Measurements from ENCODE around the gene PDE3A. TPM values are rescaled to one million over a fixed set of nuclear protein-coding genes. Genes with fewer than 3 reads are reported as not detected.
"Not testable (repeated sequence)": the region's sequence is repeated elsewhere in the genome, so short reads cannot be mapped to it uniquely, and the experiment has no call there.

PDE3A gene
- total and polyA plus RNA-seq, 2 donors, result 1.1 to 2.2 TPM

GRCh38 chr12:20593611-20594010 lies 225.3 kb downstream of the PDE3A start:
- Histone ChIP-seq H3K9me3 (ENCODE audit: control insufficient read depth in 2 of 2, insufficient read depth in 1 of 2, low read length in 1 of 2) (no peaks in the 10 kb centered on the region), H3K4me1 (ENCODE audit: control insufficient read depth in 2 of 2, insufficient read depth in 2 of 2, low read length in 2 of 2) (no peaks in the 10 kb centered on the region), H3K36me3 (ENCODE audit: control insufficient read depth in 2 of 2, insufficient read depth in 2 of 2, low read length in 1 of 2) (no peaks in the 10 kb centered on the region), H3K27ac (ENCODE audit: low read depth in 1 of 2, low read length in 1 of 2) (no peak overlapping the region), H3K4me3 (ENCODE audit: low read length in 2 of 2) (no peak overlapping the region), H3K27me3 (ENCODE audit: control insufficient read depth in 2 of 2, insufficient read depth in 1 of 2, low read length in 1 of 2) (no peaks in the 10 kb centered on the region)
- 93% methylated on average over 3 of the region's 3 CpGs for WGBS
- DNase-seq (ENCODE audit: low read depth in 6 of 9, low spot score in 9 of 9), result no peak

- H3K27ac ChIP-seq (ENCODE audit: low read depth in 1 of 2, low read length in 1 of 2), result no peak overlapping the region
- H3K4me3 ChIP-seq (ENCODE audit: low read length in 2 of 2), result no peak overlapping the region
- WGBS, result 51% methylated on average over 1 of the region's 1 CpG
- no peak for DNase-seq (ENCODE audit: low read depth in 6 of 9, low spot score in 9 of 9)
- H3K4me1 ChIP-seq (ENCODE audit: control insufficient read depth in 2 of 2, insufficient read depth in 2 of 2, low read length in 2 of 2), result no peaks in the 10 kb centered on the region
- H3K27me3 ChIP-seq (ENCODE audit: control insufficient read depth in 2 of 2, insufficient read depth in 1 of 2, low read length in 1 of 2), result no peaks in the 10 kb centered on the region
- no peaks in the 10 kb centered on the region for H3K36me3 ChIP-seq (ENCODE audit: control insufficient read depth in 2 of 2, insufficient read depth in 2 of 2, low read length in 1 of 2)
- H3K9me3 ChIP-seq (ENCODE audit: control insufficient read depth in 2 of 2, insufficient read depth in 1 of 2, low read length in 1 of 2), result no peaks in the 10 kb centered on the region
Measured at GRCh38 chr12:20596061-20596460, 227.7 kb downstream of the PDE3A start.

DNA sequence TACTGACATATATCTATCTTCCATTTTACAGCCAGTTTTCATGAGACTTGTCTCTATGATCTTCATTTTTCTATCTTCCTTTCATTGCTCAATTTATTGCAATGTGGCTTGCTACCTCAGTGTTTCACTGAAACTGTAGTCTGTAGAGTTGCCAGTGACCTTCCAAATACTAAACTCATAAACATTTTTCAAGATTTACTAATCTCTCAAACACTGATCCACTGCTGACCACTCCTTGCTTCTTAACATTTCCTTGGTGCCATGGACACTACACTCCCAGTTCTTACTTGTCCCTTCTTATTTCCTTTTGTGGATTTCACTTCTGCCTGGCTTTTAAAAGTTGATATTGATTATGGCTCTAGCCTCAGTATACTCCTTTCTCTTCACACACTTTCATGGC lies 231.4 kb downstream of the PDE3A start:
- Histone ChIP-seq H3K36me3 (ENCODE audit: control insufficient read depth in 2 of 2, insufficient read depth in 2 of 2, low read length in 1 of 2) (no peaks in the 10 kb centered on the region), H3K4me3 (ENCODE audit: low read length in 2 of 2) (no peak overlapping the region), H3K27ac (ENCODE audit: low read depth in 1 of 2, low read length in 1 of 2) (no peak overlapping the region), H3K9me3 (ENCODE audit: control insufficient read depth in 2 of 2, insufficient read depth in 1 of 2, low read length in 1 of 2) (no peaks in the 10 kb centered on the region), H3K27me3 (ENCODE audit: control insufficient read depth in 2 of 2, insufficient read depth in 1 of 2, low read length in 1 of 2) (no peaks in the 10 kb centered on the region), H3K4me1 (ENCODE audit: control insufficient read depth in 2 of 2, insufficient read depth in 2 of 2, low read length in 2 of 2) (no peaks in the 10 kb centered on the region)
- DNase-seq (ENCODE audit: low read depth in 6 of 9, low spot score in 9 of 9), result no peak

DNA sequence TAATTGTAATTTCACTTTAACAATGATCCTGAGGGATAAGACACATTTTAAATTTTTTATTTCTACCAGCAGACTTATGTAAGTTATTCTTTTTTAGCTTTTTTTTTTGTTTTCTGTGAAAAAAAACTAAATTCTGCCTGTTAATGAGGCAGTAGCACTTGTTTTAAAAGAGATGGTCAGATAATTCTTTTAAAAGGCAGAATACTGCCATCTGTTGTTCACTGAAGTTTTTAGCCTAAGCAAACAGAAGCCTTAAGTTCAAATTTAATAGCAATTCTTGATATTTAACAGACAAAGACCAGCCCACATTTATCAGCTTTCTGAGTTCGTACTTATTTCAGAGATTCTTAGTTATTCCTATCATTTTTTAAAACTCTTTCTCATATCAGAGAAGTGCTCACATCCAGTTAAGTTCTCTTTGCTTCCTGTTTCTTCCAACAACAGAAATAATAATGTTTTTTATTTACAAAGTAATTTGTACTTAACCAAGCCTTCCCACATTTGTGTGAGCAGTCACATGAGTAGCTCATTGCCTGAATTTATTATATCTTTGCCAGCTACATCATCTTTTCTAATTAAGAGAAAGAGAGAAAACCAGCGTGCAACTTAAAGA lies 233.4 kb downstream of the PDE3A start:
- no peak for DNase-seq (ENCODE audit: low read depth in 6 of 9, low spot score in 9 of 9)
- WGBS, result 80% methylated on average over 2 of the region's 2 CpGs
- H3K27me3 ChIP-seq (ENCODE audit: control insufficient read depth in 2 of 2, insufficient read depth in 1 of 2, low read length in 1 of 2), result no peaks in the 10 kb centered on the region
- no peaks in the 10 kb centered on the region for H3K9me3 ChIP-seq (ENCODE audit: control insufficient read depth in 2 of 2, insufficient read depth in 1 of 2, low read length in 1 of 2)
- no peak overlapping the region for H3K4me3 ChIP-seq (ENCODE audit: low read length in 2 of 2)
- H3K27ac ChIP-seq (ENCODE audit: low read depth in 1 of 2, low read length in 1 of 2), result no peak overlapping the region
- H3K4me1 ChIP-seq (ENCODE audit: control insufficient read depth in 2 of 2, insufficient read depth in 2 of 2, low read length in 2 of 2), result no peaks in the 10 kb centered on the region
- H3K36me3 ChIP-seq (ENCODE audit: control insufficient read depth in 2 of 2, insufficient read depth in 2 of 2, low read length in 1 of 2), result no peaks in the 10 kb centered on the region

GRCh38 chr12:20602641-20603391 lies 234.5 kb downstream of the PDE3A start:
- H3K36me3 ChIP-seq (ENCODE audit: control insufficient read depth in 2 of 2, insufficient read depth in 2 of 2, low read length in 1 of 2), result no peaks in the 10 kb centered on the region
- 69% methylated on average over 4 of the region's 4 CpGs for WGBS
- no peaks in the 10 kb centered on the region for H3K4me1 ChIP-seq (ENCODE audit: control insufficient read depth in 2 of 2, insufficient read depth in 2 of 2, low read length in 2 of 2)
- H3K4me3 ChIP-seq (ENCODE audit: low read length in 2 of 2), result no peak overlapping the region
- H3K27me3 ChIP-seq (ENCODE audit: control insufficient read depth in 2 of 2, insufficient read depth in 1 of 2, low read length in 1 of 2), result no peaks in the 10 kb centered on the region
- no peaks in the 10 kb centered on the region for H3K9me3 ChIP-seq (ENCODE audit: control insufficient read depth in 2 of 2, insufficient read depth in 1 of 2, low read length in 1 of 2)
- DNase-seq (ENCODE audit: low read depth in 6 of 9, low spot score in 9 of 9), result no peak
- H3K27ac ChIP-seq (ENCODE audit: low read depth in 1 of 2, low read length in 1 of 2), result no peak overlapping the region

DNA sequence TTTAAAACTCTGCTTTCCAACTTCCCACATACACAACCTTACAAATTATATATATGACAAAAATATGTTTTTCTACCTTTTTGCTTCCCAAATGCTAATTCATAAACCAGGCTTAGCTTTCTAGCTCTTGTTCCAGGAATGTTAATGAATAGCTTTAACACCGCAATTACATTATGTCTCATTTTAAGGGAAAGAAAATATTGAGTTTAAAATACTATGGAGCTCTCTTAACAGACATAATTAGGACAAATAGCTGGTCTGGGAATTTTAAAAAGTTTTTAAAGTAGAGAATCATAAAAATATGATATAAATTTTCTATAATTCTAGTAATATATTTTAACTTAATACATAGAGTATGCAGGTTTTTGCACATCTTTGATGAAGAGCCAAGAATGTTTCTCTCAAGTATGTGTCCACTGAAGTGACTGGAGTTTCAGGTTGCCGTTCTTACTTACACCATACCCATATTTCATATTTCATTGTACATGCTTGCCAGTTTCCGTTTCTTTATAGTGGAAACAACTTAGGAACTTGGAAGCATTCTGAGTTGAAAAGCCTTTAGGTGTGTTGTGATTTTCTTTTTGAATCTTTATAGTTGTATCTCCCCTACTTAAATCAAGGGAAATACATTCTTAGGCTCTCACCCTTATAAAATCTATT lies 236.2 kb downstream of the PDE3A start:
- 91% methylated on average over 3 of the region's 3 CpGs for WGBS
- H3K27me3 ChIP-seq (ENCODE audit: control insufficient read depth in 2 of 2, insufficient read depth in 1 of 2, low read length in 1 of 2), result no peaks in the 10 kb centered on the region
- H3K4me1 ChIP-seq (ENCODE audit: control insufficient read depth in 2 of 2, insufficient read depth in 2 of 2, low read length in 2 of 2), result no peaks in the 10 kb centered on the region
- no peak for DNase-seq (ENCODE audit: low read depth in 6 of 9, low spot score in 9 of 9)
- H3K4me3 ChIP-seq (ENCODE audit: low read length in 2 of 2), result no peak overlapping the region
- H3K9me3 ChIP-seq (ENCODE audit: control insufficient read depth in 2 of 2, insufficient read depth in 1 of 2, low read length in 1 of 2), result no peaks in the 10 kb centered on the region
- H3K36me3 ChIP-seq (ENCODE audit: control insufficient read depth in 2 of 2, insufficient read depth in 2 of 2, low read length in 1 of 2), result no peaks in the 10 kb centered on the region
- H3K27ac ChIP-seq (ENCODE audit: low read depth in 1 of 2, low read length in 1 of 2), result no peak overlapping the region

- not testable (repeated sequence) for H3K4me3 ChIP-seq (ENCODE audit: low read length in 2 of 2); H3K4me1 ChIP-seq (ENCODE audit: control insufficient read depth in 2 of 2, insufficient read depth in 2 of 2, low read length in 2 of 2); H3K27me3 ChIP-seq (ENCODE audit: control insufficient read depth in 2 of 2, insufficient read depth in 1 of 2, low read length in 1 of 2); DNase-seq (ENCODE audit: low read depth in 6 of 9, low spot score in 9 of 9); H3K27ac ChIP-seq (ENCODE audit: low read depth in 1 of 2, low read length in 1 of 2); H3K9me3 ChIP-seq (ENCODE audit: control insufficient read depth in 2 of 2, insufficient read depth in 1 of 2, low read length in 1 of 2); H3K36me3 ChIP-seq (ENCODE audit: control insufficient read depth in 2 of 2, insufficient read depth in 2 of 2, low read length in 1 of 2)
- 97% methylated on average over 8 of the region's 8 CpGs for WGBS
Measured at GRCh38 chr12:20615020-20615419, 246.7 kb downstream of the PDE3A start.

DNA sequence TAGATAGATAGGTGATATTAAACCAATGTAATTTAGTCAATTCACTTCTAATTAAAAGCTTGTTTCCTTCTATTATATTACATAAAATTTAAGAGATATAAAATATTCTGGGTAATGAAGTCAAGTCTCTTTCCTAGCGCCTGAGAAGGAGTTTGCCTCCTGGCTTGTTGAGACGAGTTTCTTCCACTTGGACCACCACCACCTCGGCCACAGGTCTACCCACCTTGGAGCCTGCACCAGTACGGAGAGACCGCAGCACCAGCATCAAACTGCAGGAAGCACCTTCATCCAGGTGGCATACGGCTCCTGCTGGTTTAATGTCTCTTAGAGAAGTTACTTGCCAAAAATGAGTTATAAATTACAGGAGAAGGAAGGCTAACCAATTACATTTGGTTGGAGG lies 247.8 kb downstream of the PDE3A start:
- H3K27me3 ChIP-seq (ENCODE audit: control insufficient read depth in 2 of 2, insufficient read depth in 1 of 2, low read length in 1 of 2), result no peaks in the 10 kb centered on the region
- WGBS, result 97% methylated on average over 6 of the region's 6 CpGs
- no peaks in the 10 kb centered on the region for H3K36me3 ChIP-seq (ENCODE audit: control insufficient read depth in 2 of 2, insufficient read depth in 2 of 2, low read length in 1 of 2)
- DNase-seq (ENCODE audit: low read depth in 6 of 9, low spot score in 9 of 9), result no peak
- no peak overlapping the region for H3K27ac ChIP-seq (ENCODE audit: low read depth in 1 of 2, low read length in 1 of 2)
- no peaks in the 10 kb centered on the region for H3K9me3 ChIP-seq (ENCODE audit: control insufficient read depth in 2 of 2, insufficient read depth in 1 of 2, low read length in 1 of 2)
- no peaks in the 10 kb centered on the region for H3K4me1 ChIP-seq (ENCODE audit: control insufficient read depth in 2 of 2, insufficient read depth in 2 of 2, low read length in 2 of 2)
- H3K4me3 ChIP-seq (ENCODE audit: low read length in 2 of 2), result no peak overlapping the region

- Histone ChIP-seq H3K4me3 (ENCODE audit: low read length in 2 of 2) (no peak overlapping the region), H3K4me1 (ENCODE audit: control insufficient read depth in 2 of 2, insufficient read depth in 2 of 2, low read length in 2 of 2) (no peaks in the 10 kb centered on the region), H3K27me3 (ENCODE audit: control insufficient read depth in 2 of 2, insufficient read depth in 1 of 2, low read length in 1 of 2) (no peaks in the 10 kb centered on the region), H3K36me3 (ENCODE audit: control insufficient read depth in 2 of 2, insufficient read depth in 2 of 2, low read length in 1 of 2) (no peaks in the 10 kb centered on the region), H3K9me3 (ENCODE audit: control insufficient read depth in 2 of 2, insufficient read depth in 1 of 2, low read length in 1 of 2) (no peaks in the 10 kb centered on the region), H3K27ac (ENCODE audit: low read depth in 1 of 2, low read length in 1 of 2) (no peak overlapping the region)
- 90% methylated on average over 2 of the region's 2 CpGs for WGBS
- no peak for DNase-seq (ENCODE audit: low read depth in 6 of 9, low spot score in 9 of 9)
Measured at GRCh38 chr12:20620261-20620660, 251.9 kb downstream of the PDE3A start.

Data from thymus (tissue), 11 donors.